Karpas-422 (cell line): ENCODE data around the gene TMEM205. TPM values are rescaled to one million over a fixed set of nuclear protein-coding genes. Genes with fewer than 3 reads are reported as not detected.
A peak's percentile ranks its signal among the peaks of the same experiment; 100 is the strongest.
"Not testable (repeated sequence)": the region's sequence is repeated elsewhere in the genome, so short reads cannot be mapped to it uniquely, and the experiment has no call there.

ENCODE experiments used
- DNase-seq: peaks from one replicate; pipeline ENCODE4 v3.0.0-alpha.2; 2015
- H2AFZ ChIP-seq: fragments of 200-600 bp; sonication (generic); 2 replicates; pipeline ENCODE4 v1.6.1; 2014; ENCODE audit warnings: antibody characterized with exemption, low read length, mixed read lengths
- H3K27ac ChIP-seq: fragments of 200-600 bp; sonication (generic); 2 replicates; pipeline ENCODE4 v1.5.1; 2014; ENCODE audit warnings: mild to moderate bottlenecking, low read length, moderate library complexity
- H3K27me3 ChIP-seq: fragments of 200-600 bp; sonication (generic); 2 replicates; pipeline ENCODE4 v1.6.1; 2014; ENCODE audit warnings: low read length, mixed read lengths
- H3K36me3 ChIP-seq: fragments of 200-600 bp; sonication (generic); 2 replicates; pipeline ENCODE4 v1.6.1; 2014; ENCODE audit warnings: low read length, mixed read lengths; ENCODE audit not compliant: insufficient read depth
- H3K4me1 ChIP-seq: fragments of 200-600 bp; sonication (generic); 2 replicates; pipeline ENCODE4 v1.6.1; 2014; ENCODE audit warnings: mild to moderate bottlenecking, low read length, mixed read lengths
- H3K4me2 ChIP-seq: fragments of 200-600 bp; sonication (generic); 2 replicates; pipeline ENCODE4 v1.6.1; 2014; ENCODE audit warnings: low read length, low read depth, mild to moderate bottlenecking; ENCODE audit not compliant: poor library complexity, severe bottlenecking
- H3K4me3 ChIP-seq: fragments of 200-600 bp; sonication (generic); 2 replicates; pipeline ENCODE4 v1.5.1; 2014; ENCODE audit warnings: mild to moderate bottlenecking, antibody characterized with exemption, low read length, mixed read lengths
- H3K79me2 ChIP-seq: fragments of 200-600 bp; sonication (generic); 2 replicates; pipeline ENCODE4 v1.6.1; 2014; ENCODE audit warnings: mild to moderate bottlenecking, low read length, mixed read lengths
- H3K9ac ChIP-seq: fragments of 200-600 bp; sonication (generic); 2 replicates; pipeline ENCODE4 v1.6.0; 2014; ENCODE audit warnings: low read length
- H3K9me2 ChIP-seq: fragments of 200-600 bp; sonication (generic), shearing (Covaris generic); replicated peaks from 2 replicates; pipeline ENCODE4 v1.6.0; 2014; ENCODE audit warnings: mild to moderate bottlenecking, low read length, moderate library complexity; ENCODE audit not compliant: insufficient read depth
- H3K9me3 ChIP-seq: fragments of 300-700, 200-600 bp; sonication (generic); 2 replicates; pipeline ENCODE4 v1.6.1; 2014; ENCODE audit warnings: low read length, mixed read lengths
- H4K20me1 ChIP-seq: fragments of 200-600 bp; sonication (generic); 2 replicates; pipeline ENCODE4 v1.6.1; 2014; ENCODE audit warnings: mild to moderate bottlenecking, antibody characterized with exemption, low read length, low read depth; ENCODE audit not compliant: insufficient read depth
- total RNA-seq: library from RNA; depleted of rRNA; stranded (reverse); fragments of >200 nt; shearing (Covaris generic); gene quantifications from 2 replicates; pipeline ENCODE4 v1.2.3, GENCODE V29; 2014; ENCODE audit warnings: low replicate concordance

TMEM205 gene
- total RNA-seq, 1 experiment from 2014 or later: 103 TPM

GRCh38 chr19:11339254-11340098 is 6.6 kb downstream of the TMEM205 start, which contains the start of gene RAB3D:
RAB3D (minus strand) TSS chr19:11339657; CDS start chr19:11337399, 2,258 bp downstream.
- Histone ChIP-seq H3K27me3 (no peaks in the 10 kb centered on the region), H4K20me1 (no peaks in the 10 kb centered on the region), H3K9me2 (no peaks in the 10 kb centered on the region), H3K4me1 (peaks cover 19% of the 10 kb centered on the region), H3K9ac (peak within 1 kb of the TSS; percentile 83), H3K4me3 (peak within 1 kb of the TSS; percentile 91), H2AFZ (peak within 1 kb of the TSS; percentile 91), H3K4me2 (peak within 1 kb of the TSS; percentile 90), H3K79me2 (peaks cover 16% of the 10 kb centered on the region), H3K9me3 (no peaks in the 10 kb centered on the region), H3K36me3 (peaks cover 12% of the 10 kb centered on the region), H3K27ac (peak within 1 kb of the TSS; percentile 32)
- peak; percentile 97 for DNase-seq

GRCh38 chr19:11338569-11339253 is 7.4 kb downstream of the TMEM205 start:
- Histone ChIP-seq H2AFZ (peak overlapping the region; percentile 89), H3K4me2 (peak overlapping the region; percentile 90), H3K9ac (peak overlapping the region; percentile 83), H3K36me3 (peaks cover 12% of the 10 kb centered on the region), H3K4me3 (peak overlapping the region; percentile 91), H3K9me2 (no peaks in the 10 kb centered on the region), H3K4me1 (peaks cover 16% of the 10 kb centered on the region), H3K27ac (peak overlapping the region; percentile 32), H3K79me2 (peaks cover 16% of the 10 kb centered on the region), H3K9me3 (no peaks in the 10 kb centered on the region), H4K20me1 (no peaks in the 10 kb centered on the region), H3K27me3 (no peaks in the 10 kb centered on the region)
- no peak for DNase-seq

GRCh38 chr19:11338121-11338520 is 7.9 kb downstream of the TMEM205 start:
- no peak overlapping the region for H3K27ac ChIP-seq
- peaks cover 16% of the 10 kb centered on the region for H3K79me2 ChIP-seq
- H3K9me2 ChIP-seq: no peaks in the 10 kb centered on the region
- H3K27me3 ChIP-seq: no peaks in the 10 kb centered on the region
- no peak overlapping the region; the same call in 1 of the 2 replicates for H3K4me3 ChIP-seq
- DNase-seq: no peak
- peaks cover 16% of the 10 kb centered on the region for H3K4me1 ChIP-seq
- peak overlapping the region; percentile 90 for H3K4me2 ChIP-seq
- peaks cover 12% of the 10 kb centered on the region for H3K36me3 ChIP-seq
- H4K20me1 ChIP-seq: no peaks in the 10 kb centered on the region
- no peaks in the 10 kb centered on the region for H3K9me3 ChIP-seq
- no peak overlapping the region for H3K9ac ChIP-seq
- no peak overlapping the region for H2AFZ ChIP-seq

GRCh38 chr19:11337080-11337479 is 9.0 kb downstream of the TMEM205 start:
- no peak overlapping the region for H3K27ac ChIP-seq
- no peaks in the 10 kb centered on the region for H3K9me3 ChIP-seq
- no peak overlapping the region for H2AFZ ChIP-seq
- H3K4me2 ChIP-seq: no peak overlapping the region
- no peaks in the 10 kb centered on the region for H4K20me1 ChIP-seq
- H3K36me3 ChIP-seq: peaks cover 12% of the 10 kb centered on the region
- H3K4me3 ChIP-seq: no peak overlapping the region
- H3K9me2 ChIP-seq: no peaks in the 10 kb centered on the region
- H3K79me2 ChIP-seq: peaks cover 16% of the 10 kb centered on the region
- no peak overlapping the region for H3K9ac ChIP-seq
- H3K4me1 ChIP-seq: peaks cover 16% of the 10 kb centered on the region
- no peak for DNase-seq
- no peaks in the 10 kb centered on the region for H3K27me3 ChIP-seq

GRCh38 chr19:11335449-11336146 is 10.5 kb downstream of the TMEM205 start:
- no peak for DNase-seq
- H3K27ac ChIP-seq: no peak overlapping the region
- H4K20me1 ChIP-seq: no peaks in the 10 kb centered on the region
- H3K4me2 ChIP-seq: no peak overlapping the region
- H3K36me3 ChIP-seq: peaks cover 6% of the 10 kb centered on the region
- H3K79me2 ChIP-seq: peaks cover 16% of the 10 kb centered on the region
- no peak overlapping the region for H3K9ac ChIP-seq
- no peaks in the 10 kb centered on the region for H3K27me3 ChIP-seq
- peaks cover 16% of the 10 kb centered on the region for H3K4me1 ChIP-seq
- no peak overlapping the region for H2AFZ ChIP-seq
- H3K9me2 ChIP-seq: no peaks in the 10 kb centered on the region
- H3K4me3 ChIP-seq: no peak overlapping the region
- no peaks in the 10 kb centered on the region for H3K9me3 ChIP-seq

GRCh38 chr19:11333838-11334237 is 12.2 kb downstream of the TMEM205 start:
- not testable (repeated sequence) for H3K9ac ChIP-seq, H2AFZ ChIP-seq, H4K20me1 ChIP-seq, H3K4me2 ChIP-seq, H3K27me3 ChIP-seq, H3K9me2 ChIP-seq, H3K27ac ChIP-seq, H3K9me3 ChIP-seq, H3K4me1 ChIP-seq, H3K36me3 ChIP-seq, H3K4me3 ChIP-seq, DNase-seq
- H3K79me2 ChIP-seq: peaks cover 11% of the 10 kb centered on the region

- H3K4me3 ChIP-seq: no peak overlapping the region
- no peak overlapping the region for H2AFZ ChIP-seq
These were observed 13.2 kb downstream of the TMEM205 start for GRCh38 chr19:11332822-11333221.

GRCh38 chr19:11331502-11331901 is 14.6 kb downstream of the TMEM205 start:
- peaks cover 6% of the 10 kb centered on the region for H3K36me3 ChIP-seq
- H3K4me2 ChIP-seq: no peak overlapping the region
- H3K9me3 ChIP-seq: no peaks in the 10 kb centered on the region
- no peaks in the 10 kb centered on the region for H3K79me2 ChIP-seq
- no peaks in the 10 kb centered on the region for H3K27me3 ChIP-seq
- H3K4me1 ChIP-seq: no peaks in the 10 kb centered on the region
- DNase-seq: no peak
- H3K4me3 ChIP-seq: no peak overlapping the region
- no peak overlapping the region for H2AFZ ChIP-seq
- H3K9ac ChIP-seq: no peak overlapping the region
- H3K9me2 ChIP-seq: no peaks in the 10 kb centered on the region
- no peak overlapping the region for H3K27ac ChIP-seq
- no peaks in the 10 kb centered on the region for H4K20me1 ChIP-seq

More at GRCh38 chr19:11332822-11333221, 13.2 kb downstream of the TMEM205 start:
- H3K36me3 ChIP-seq: peaks cover 6% of the 10 kb centered on the region
- no peak overlapping the region for H3K9ac ChIP-seq
- no peaks in the 10 kb centered on the region for H3K27me3 ChIP-seq
- no peaks in the 10 kb centered on the region for H3K9me3 ChIP-seq
- 0 out of 2 replicates have a peak, but pooled peaks cover under 1% of the 10 kb centered on the region for H3K79me2 ChIP-seq
- no peak for DNase-seq
- no peak overlapping the region for H3K27ac ChIP-seq
- H3K9me2 ChIP-seq: no peaks in the 10 kb centered on the region
- H3K4me2 ChIP-seq: no peak overlapping the region
- H3K4me1 ChIP-seq: no peaks in the 10 kb centered on the region
- no peaks in the 10 kb centered on the region for H4K20me1 ChIP-seq
